Parathyroid adenoma (tissue), 2 donors: ENCODE data around the gene LCE7A.

Source experiments
- H2AFZ ChIP-seq: fragments of 300-600 bp; sonication (generic); one replicate; pipeline ENCODE4 v1.7.0; 2017; ENCODE audit warnings: antibody characterized with exemption, mild to moderate bottlenecking
- H3K27ac ChIP-seq: fragments of 300-600 bp; sonication (generic); one replicate; pipeline ENCODE4 v1.7.0; 2017
- H3K27me3 ChIP-seq: fragments of 300-600 bp; sonication (generic); one replicate; pipeline ENCODE4 v1.7.0; 2017; ENCODE audit warnings: low read length; ENCODE audit not compliant: control insufficient read depth, insufficient read depth
- H3K36me3 ChIP-seq: fragments of 300-600 bp; sonication (generic); one replicate; pipeline ENCODE4 v1.7.0; 2017; ENCODE audit warnings: low read length; ENCODE audit not compliant: control insufficient read depth, insufficient read depth
- H3K4me1 ChIP-seq: fragments of 300-600 bp; sonication (generic); one replicate; pipeline ENCODE4 v1.7.0; 2017; ENCODE audit warnings: control low read depth
- H3K4me2 ChIP-seq: fragments of 300-600 bp; sonication (generic); one replicate; pipeline ENCODE4 v1.7.0; 2017; ENCODE audit warnings: low read length
- H3K4me3 ChIP-seq: fragments of 300-600 bp; sonication (generic); one replicate; pipeline ENCODE4 v1.7.0; 2017; ENCODE audit warnings: low read depth, low read length
- H3K79me2 ChIP-seq: fragments of 300-600 bp; sonication (generic); one replicate; pipeline ENCODE4 v1.7.0; 2017; ENCODE audit warnings: control low read depth
- H3K9ac ChIP-seq: fragments of 300-600 bp; sonication (generic); one replicate; pipeline ENCODE4 v1.7.0; 2017; ENCODE audit warnings: mild to moderate bottlenecking
- H3K9me3 ChIP-seq: fragments of 300-600 bp; sonication (generic); one replicate; pipeline ENCODE4 v1.7.0; 2017; ENCODE audit warnings: low read length; ENCODE audit not compliant: control insufficient read depth
- CTCF ChIP-seq: fragments of 300-600 bp; sonication (generic); IDR thresholded peaks from one replicate; pipeline ENCODE4 v1.7.0; 2017; ENCODE audit warnings: antibody characterized with exemption, mild to moderate bottlenecking
- donor health status: primary hyperparathyroidism.

LCE7A gene

DNA sequence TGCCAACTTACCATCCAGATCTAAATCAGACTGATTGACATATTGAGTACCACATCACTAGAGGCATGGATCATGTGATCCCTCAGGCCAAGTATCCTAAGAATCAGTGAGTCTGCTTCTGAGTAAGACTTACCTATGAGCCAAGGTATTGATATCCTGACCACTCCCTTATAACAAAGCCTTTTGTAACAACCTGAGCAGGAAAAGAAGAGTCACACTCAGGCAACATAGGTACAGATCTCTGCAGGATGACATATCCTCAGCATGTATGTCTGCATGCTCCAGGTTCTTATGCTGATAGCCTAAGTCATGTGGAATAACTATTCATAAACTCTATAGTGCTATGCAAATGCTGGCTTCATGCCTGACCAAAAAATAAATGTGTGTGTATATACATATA lies 34.8 kb upstream of the LCE7A start:
- no peak overlapping the region for H3K9ac ChIP-seq
- no peaks in the 10 kb centered on the region for H3K4me1 ChIP-seq
- H3K4me3 ChIP-seq: no peak overlapping the region
- H3K79me2 ChIP-seq: no peaks in the 10 kb centered on the region
- H2AFZ ChIP-seq: no peak overlapping the region
- no peaks in the 10 kb centered on the region for H3K27me3 ChIP-seq
- H3K9me3 ChIP-seq: no peaks in the 10 kb centered on the region
- H3K4me2 ChIP-seq: no peak overlapping the region
- no peaks in the 10 kb centered on the region for H3K36me3 ChIP-seq
- H3K27ac ChIP-seq: no peak overlapping the region
- no peak for TF ChIP-seq CTCF

GRCh38 chr1:152827173-152827572 lies 32.6 kb upstream of the LCE7A start, which contains the start of gene LCE1A:
TSS of gene LCE1A (plus strand) at chr1:152827473. CDS start at chr1:152827473, 0 bp downstream.
- no peaks in the 10 kb centered on the region for H3K27me3 ChIP-seq
- H3K36me3 ChIP-seq: no peaks in the 10 kb centered on the region

DNA sequence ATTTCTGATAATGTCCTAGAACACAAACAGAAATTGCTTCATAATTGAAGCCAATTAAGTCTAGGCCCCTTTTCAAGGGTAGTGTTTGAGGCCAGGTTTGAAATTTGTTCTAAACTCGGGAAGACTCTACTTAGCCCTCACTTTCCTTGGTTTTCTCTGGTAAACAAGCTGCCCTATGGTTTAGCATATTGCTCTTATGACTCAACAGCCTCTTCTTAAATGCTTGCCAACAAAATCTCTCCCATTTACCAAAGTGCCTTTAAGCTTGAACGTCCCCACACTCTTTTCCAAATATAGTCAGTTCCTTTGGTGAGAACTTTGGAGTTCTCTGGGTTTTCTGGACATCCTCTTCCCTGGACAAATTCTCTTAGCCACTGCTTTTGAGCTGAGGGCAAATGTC lies 22.9 kb upstream of the LCE7A start:
- TF ChIP-seq CTCF: no peak
- no peaks in the 10 kb centered on the region for H3K4me1 ChIP-seq
- no peaks in the 10 kb centered on the region for H3K36me3 ChIP-seq
- no peak overlapping the region for H3K27ac ChIP-seq
- H2AFZ ChIP-seq: no peak overlapping the region
- H3K4me2 ChIP-seq: no peak overlapping the region
- no peaks in the 10 kb centered on the region for H3K79me2 ChIP-seq
- no peaks in the 10 kb centered on the region for H3K27me3 ChIP-seq
- no peak overlapping the region for H3K9ac ChIP-seq
- no peak overlapping the region for H3K4me3 ChIP-seq
- no peaks in the 10 kb centered on the region for H3K9me3 ChIP-seq

More at GRCh38 chr1:152827173-152827572, 32.6 kb upstream of the LCE7A start, which contains the start of gene LCE1A:
- H3K9ac ChIP-seq: no peak within 1 kb of the TSS
- H3K27ac ChIP-seq: no peak within 1 kb of the TSS
- no peaks in the 10 kb centered on the region for H3K4me1 ChIP-seq
- no peak for TF ChIP-seq CTCF
- H3K9me3 ChIP-seq: no peaks in the 10 kb centered on the region
- no peak within 1 kb of the TSS for H3K4me2 ChIP-seq
- H3K4me3 ChIP-seq: no peak within 1 kb of the TSS
- H2AFZ ChIP-seq: no peak within 1 kb of the TSS
- no peaks in the 10 kb centered on the region for H3K79me2 ChIP-seq

GRCh38 chr1:152842556-152842955 lies 17.2 kb upstream of the LCE7A start, which contains the start of gene LCE6A:
TSS of gene LCE6A (plus strand) at chr1:152842856. CDS start at chr1:152843521, 665 bp downstream.
- H3K4me2 ChIP-seq: no peak within 1 kb of the TSS
- H3K27ac ChIP-seq: no peak within 1 kb of the TSS
- no peaks in the 10 kb centered on the region for H3K9me3 ChIP-seq
- no peaks in the 10 kb centered on the region for H3K27me3 ChIP-seq
- H3K4me1 ChIP-seq: no peaks in the 10 kb centered on the region
- no peak within 1 kb of the TSS for H2AFZ ChIP-seq
- TF ChIP-seq CTCF: no peak
- no peak within 1 kb of the TSS for H3K4me3 ChIP-seq
- no peaks in the 10 kb centered on the region for H3K79me2 ChIP-seq
- H3K9ac ChIP-seq: no peak within 1 kb of the TSS
- no peaks in the 10 kb centered on the region for H3K36me3 ChIP-seq

GRCh38 chr1:152855661-152856060 lies 4.1 kb upstream of the LCE7A start:
- Histone ChIP-seq H3K36me3 (no peaks in the 10 kb centered on the region), H3K9me3 (no peaks in the 10 kb centered on the region), H3K79me2 (no peaks in the 10 kb centered on the region), H3K27me3 (no peaks in the 10 kb centered on the region), H3K4me2 (no peak overlapping the region), H3K4me1 (no peaks in the 10 kb centered on the region), H2AFZ (no peak overlapping the region), H3K9ac (no peak overlapping the region), H3K4me3 (no peak overlapping the region), H3K27ac (no peak overlapping the region)
- no peak for TF ChIP-seq CTCF
